ENCODE data around the gene DLL1.

The DLL1 gene

GRCh38 chr6:170251776-170252571 is 38.9 kb downstream of the DLL1 start:
- DNase-seq (ENCODE audit: low read depth): no peak
- no peaks in the 10 kb centered on the region for H3K36me3 ChIP-seq (ENCODE audit: control insufficient read depth, insufficient read depth, low read length, severe bottlenecking)
- H3K27me3 ChIP-seq (replicated peaks; ENCODE audit: control insufficient read depth, insufficient read depth, low read length): peaks cover 61% of the 10 kb centered on the region
- H3K9me3 ChIP-seq (ENCODE audit: control insufficient read depth, low read length): no peaks in the 10 kb centered on the region
- H3K4me3 ChIP-seq (ENCODE audit: low read length): no peak overlapping the region
- H3K4me1 ChIP-seq (ENCODE audit: control insufficient read depth, insufficient read depth, low read length): no peaks in the 10 kb centered on the region
- no peak overlapping the region for H3K9ac ChIP-seq (ENCODE audit: low read length)

- H3K27me3 ChIP-seq (replicated peaks; ENCODE audit: control insufficient read depth, insufficient read depth, low read length): peaks cover 61% of the 10 kb centered on the region
- H3K9ac ChIP-seq (ENCODE audit: low read length): no peak overlapping the region
- H3K36me3 ChIP-seq (ENCODE audit: control insufficient read depth, insufficient read depth, low read length, severe bottlenecking): no peaks in the 10 kb centered on the region
- H3K9me3 ChIP-seq (ENCODE audit: control insufficient read depth, low read length): no peaks in the 10 kb centered on the region
- DNase-seq (ENCODE audit: low read depth): no peak
- no peaks in the 10 kb centered on the region for H3K4me1 ChIP-seq (ENCODE audit: control insufficient read depth, insufficient read depth, low read length)
- H3K4me3 ChIP-seq (ENCODE audit: low read length): no peak overlapping the region
These were observed 39.7 kb downstream of the DLL1 start for GRCh38 chr6:170250981-170251775.

GRCh38 chr6:170250455-170250854 is 40.4 kb downstream of the DLL1 start:
- Histone ChIP-seq H3K9ac (ENCODE audit: low read length) (no peak overlapping the region), H3K36me3 (ENCODE audit: control insufficient read depth, insufficient read depth, low read length, severe bottlenecking) (no peaks in the 10 kb centered on the region), H3K4me3 (ENCODE audit: low read length) (no peak overlapping the region), H3K27me3 (replicated peaks; ENCODE audit: control insufficient read depth, insufficient read depth, low read length) (peaks cover 62% of the 10 kb centered on the region), H3K4me1 (ENCODE audit: control insufficient read depth, insufficient read depth, low read length) (no peaks in the 10 kb centered on the region), H3K9me3 (ENCODE audit: control insufficient read depth, low read length) (no peaks in the 10 kb centered on the region)
- no peak for DNase-seq (ENCODE audit: low read depth)

DNA sequence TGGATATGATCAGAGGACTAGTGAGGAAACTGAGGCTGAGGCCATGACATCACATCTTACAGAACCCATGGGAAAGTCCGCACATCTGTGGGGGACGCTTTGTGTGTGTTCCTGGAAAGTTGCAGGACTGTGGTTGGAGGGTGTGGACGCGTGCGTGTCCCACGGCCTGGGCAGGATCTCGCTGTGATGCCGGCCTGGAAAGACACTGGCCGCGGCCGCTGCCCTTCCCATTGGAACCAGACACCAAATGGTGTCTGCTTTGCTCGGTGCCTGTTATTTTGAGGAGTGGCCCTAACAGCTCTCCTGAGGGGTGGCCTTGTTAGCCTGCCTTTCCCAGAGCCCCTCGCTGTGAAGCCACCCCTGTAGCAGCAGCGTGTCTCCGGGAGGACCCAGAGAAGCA is 41.1 kb downstream of the DLL1 start:
- no peaks in the 10 kb centered on the region for H3K36me3 ChIP-seq (ENCODE audit: control insufficient read depth, insufficient read depth, low read length, severe bottlenecking)
- H3K9ac ChIP-seq (ENCODE audit: low read length): no peak overlapping the region
- H3K4me1 ChIP-seq (ENCODE audit: control insufficient read depth, insufficient read depth, low read length): no peaks in the 10 kb centered on the region

DNA sequence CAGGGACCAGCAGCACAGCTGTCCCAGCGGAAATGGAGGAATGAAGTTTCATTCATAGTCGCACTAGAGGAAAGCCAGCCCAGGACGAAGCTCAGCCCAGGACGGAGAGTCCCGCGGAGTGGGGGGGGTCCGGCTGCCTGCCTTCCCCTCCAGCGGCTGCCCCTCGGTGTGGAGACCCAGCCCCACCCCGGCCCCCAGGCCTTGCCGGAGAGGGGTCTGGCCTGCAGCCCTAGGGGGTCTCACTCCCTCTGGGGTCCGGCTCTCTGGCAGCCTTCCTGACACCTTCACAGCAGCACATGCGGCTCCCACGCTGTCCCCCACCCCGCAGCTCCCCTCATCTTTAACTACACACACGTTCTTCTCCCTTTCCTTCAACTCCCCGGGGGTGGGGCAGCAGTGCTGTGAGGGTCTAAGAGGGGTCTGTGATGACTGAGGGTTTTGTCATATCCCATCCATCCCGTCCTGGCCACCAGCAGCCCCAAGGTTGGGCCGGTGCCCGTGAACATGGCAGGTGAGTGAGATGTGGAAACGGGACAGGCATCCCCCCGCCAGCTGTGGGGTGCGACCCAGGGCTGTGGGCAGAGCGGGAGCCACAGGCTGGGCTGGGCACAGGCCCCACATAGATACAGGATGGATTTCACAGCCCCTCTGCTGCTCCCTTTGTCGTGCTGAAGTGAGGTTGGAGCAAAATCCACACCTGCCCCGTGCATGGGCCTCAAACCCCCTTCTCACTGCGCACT is 41.8 kb downstream of the DLL1 start:
- Histone ChIP-seq H3K27me3 (replicated peaks; ENCODE audit: control insufficient read depth, insufficient read depth, low read length) (peaks cover 61% of the 10 kb centered on the region), H3K36me3 (ENCODE audit: control insufficient read depth, insufficient read depth, low read length, severe bottlenecking) (no peaks in the 10 kb centered on the region), H3K9me3 (ENCODE audit: control insufficient read depth, low read length) (no peaks in the 10 kb centered on the region), H3K4me3 (ENCODE audit: low read length) (no peak overlapping the region), H3K9ac (ENCODE audit: low read length) (no peak overlapping the region), H3K4me1 (ENCODE audit: control insufficient read depth, insufficient read depth, low read length) (no peaks in the 10 kb centered on the region)
- DNase-seq (ENCODE audit: low read depth): no peak

More for the DNA sequence above, 41.1 kb downstream of the DLL1 start:
- H3K9me3 ChIP-seq (ENCODE audit: control insufficient read depth, low read length): no peaks in the 10 kb centered on the region
- H3K27me3 ChIP-seq (replicated peaks; ENCODE audit: control insufficient read depth, insufficient read depth, low read length): peaks cover 64% of the 10 kb centered on the region
- DNase-seq (ENCODE audit: low read depth): no peak
- no peak overlapping the region for H3K4me3 ChIP-seq (ENCODE audit: low read length)

DNA sequence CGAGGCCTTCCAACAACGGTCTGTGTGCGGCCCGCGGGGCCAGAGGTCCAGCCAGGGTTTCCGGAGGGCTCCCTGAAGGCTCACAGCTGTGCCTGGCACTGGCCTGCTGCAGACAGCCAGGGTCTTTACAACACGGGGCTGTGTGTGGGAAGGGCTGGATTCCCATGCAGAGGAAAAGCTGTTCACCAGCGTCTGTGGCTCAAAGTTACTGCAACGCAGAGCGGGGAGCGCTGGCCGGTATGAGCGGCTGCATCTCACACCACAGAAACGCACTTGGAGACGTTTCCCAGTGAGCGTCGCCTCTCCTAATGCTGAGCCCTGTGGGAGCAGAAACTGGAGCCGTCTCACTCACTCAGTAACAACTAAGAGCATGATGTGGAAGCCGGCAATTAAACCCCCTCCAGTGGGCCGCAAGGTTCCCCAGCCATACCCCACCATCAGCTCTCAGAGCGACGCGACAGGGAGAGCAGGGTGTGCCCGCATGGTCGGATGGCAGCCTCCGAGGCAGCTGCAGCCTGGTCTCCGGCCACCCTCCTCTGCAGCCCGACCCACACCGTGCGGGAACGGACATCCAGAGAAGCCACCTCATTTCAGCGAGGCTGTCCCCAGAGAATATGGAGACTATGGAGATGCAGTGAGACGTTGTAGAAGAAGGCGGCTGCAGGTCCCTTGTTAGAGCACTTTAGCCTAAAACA is 42.6 kb downstream of the DLL1 start:
- Histone ChIP-seq H3K4me3 (ENCODE audit: low read length) (no peak overlapping the region), H3K36me3 (ENCODE audit: control insufficient read depth, insufficient read depth, low read length, severe bottlenecking) (no peaks in the 10 kb centered on the region)
- no peak for DNase-seq (ENCODE audit: low read depth)

GRCh38 chr6:170247178-170247701 is 43.6 kb downstream of the DLL1 start:
- no peak for DNase-seq (ENCODE audit: low read depth)
- H3K9ac ChIP-seq (ENCODE audit: low read length): no peak overlapping the region
- H3K4me3 ChIP-seq (ENCODE audit: low read length): no peak overlapping the region
- no peaks in the 10 kb centered on the region for H3K36me3 ChIP-seq (ENCODE audit: control insufficient read depth, insufficient read depth, low read length, severe bottlenecking)
- H3K4me1 ChIP-seq (ENCODE audit: control insufficient read depth, insufficient read depth, low read length): no peaks in the 10 kb centered on the region
- H3K27me3 ChIP-seq (replicated peaks; ENCODE audit: control insufficient read depth, insufficient read depth, low read length): peaks cover 44% of the 10 kb centered on the region
- H3K9me3 ChIP-seq (ENCODE audit: control insufficient read depth, low read length): no peaks in the 10 kb centered on the region

More for the DNA sequence above, 42.6 kb downstream of the DLL1 start:
- H3K27me3 ChIP-seq (replicated peaks; ENCODE audit: control insufficient read depth, insufficient read depth, low read length): peaks cover 54% of the 10 kb centered on the region
- no peak overlapping the region for H3K9ac ChIP-seq (ENCODE audit: low read length)
- H3K9me3 ChIP-seq (ENCODE audit: control insufficient read depth, low read length): no peaks in the 10 kb centered on the region
- H3K4me1 ChIP-seq (ENCODE audit: control insufficient read depth, insufficient read depth, low read length): no peaks in the 10 kb centered on the region

GRCh38 chr6:170245475-170245992 is 45.3 kb downstream of the DLL1 start:
- Histone ChIP-seq H3K4me3 (ENCODE audit: low read length) (no peak overlapping the region), H3K27me3 (replicated peaks; ENCODE audit: control insufficient read depth, insufficient read depth, low read length) (peaks cover 40% of the 10 kb centered on the region), H3K9ac (ENCODE audit: low read length) (no peak overlapping the region), H3K4me1 (ENCODE audit: control insufficient read depth, insufficient read depth, low read length) (no peaks in the 10 kb centered on the region), H3K36me3 (ENCODE audit: control insufficient read depth, insufficient read depth, low read length, severe bottlenecking) (no peaks in the 10 kb centered on the region), H3K9me3 (ENCODE audit: control insufficient read depth, low read length) (no peaks in the 10 kb centered on the region)
- no peak for DNase-seq (ENCODE audit: low read depth)

DNA sequence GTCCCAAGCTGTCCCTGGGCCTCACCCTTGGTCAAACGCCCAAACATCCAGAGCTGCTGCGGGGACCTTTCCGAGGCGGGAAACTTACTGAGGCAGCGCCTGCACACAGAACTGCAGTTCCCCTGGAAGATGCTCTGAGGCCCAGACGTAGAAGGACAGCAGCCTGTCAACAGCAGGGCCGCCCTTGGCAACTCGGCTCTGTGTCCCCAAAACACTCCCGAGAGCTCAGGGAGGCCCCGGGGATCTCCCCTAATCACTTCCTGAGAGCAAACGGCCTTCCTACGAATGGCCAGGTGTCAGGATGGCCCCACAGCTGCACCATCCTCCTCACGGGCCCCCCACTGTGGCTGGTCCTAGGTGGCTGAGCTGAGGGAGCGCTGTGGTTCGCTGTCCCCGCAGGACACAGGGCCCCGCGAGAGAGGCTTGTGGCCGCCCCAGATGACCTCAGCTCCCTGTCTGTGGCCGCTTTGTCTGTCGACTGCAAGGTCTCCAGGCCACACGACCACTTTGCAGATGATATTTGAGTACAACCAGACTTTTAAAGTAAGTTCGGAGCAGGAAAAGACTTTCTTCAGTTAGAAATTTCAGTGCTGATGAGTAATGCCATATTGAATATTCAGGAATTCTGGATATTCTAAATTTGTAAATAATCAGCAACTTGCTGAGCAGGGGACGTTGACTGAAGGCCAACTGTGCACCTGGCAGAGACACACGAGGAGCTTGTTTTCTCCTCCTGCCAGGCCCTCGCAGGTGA is 46.0 kb downstream of the DLL1 start:
- no peak for DNase-seq (ENCODE audit: low read depth)
- Histone ChIP-seq H3K4me3 (ENCODE audit: low read length) (no peak overlapping the region), H3K9me3 (ENCODE audit: control insufficient read depth, low read length) (no peaks in the 10 kb centered on the region), H3K4me1 (ENCODE audit: control insufficient read depth, insufficient read depth, low read length) (no peaks in the 10 kb centered on the region), H3K27me3 (replicated peaks; ENCODE audit: control insufficient read depth, insufficient read depth, low read length) (peaks cover 41% of the 10 kb centered on the region), H3K9ac (ENCODE audit: low read length) (no peak overlapping the region), H3K36me3 (ENCODE audit: control insufficient read depth, insufficient read depth, low read length, severe bottlenecking) (no peaks in the 10 kb centered on the region)

DNA sequence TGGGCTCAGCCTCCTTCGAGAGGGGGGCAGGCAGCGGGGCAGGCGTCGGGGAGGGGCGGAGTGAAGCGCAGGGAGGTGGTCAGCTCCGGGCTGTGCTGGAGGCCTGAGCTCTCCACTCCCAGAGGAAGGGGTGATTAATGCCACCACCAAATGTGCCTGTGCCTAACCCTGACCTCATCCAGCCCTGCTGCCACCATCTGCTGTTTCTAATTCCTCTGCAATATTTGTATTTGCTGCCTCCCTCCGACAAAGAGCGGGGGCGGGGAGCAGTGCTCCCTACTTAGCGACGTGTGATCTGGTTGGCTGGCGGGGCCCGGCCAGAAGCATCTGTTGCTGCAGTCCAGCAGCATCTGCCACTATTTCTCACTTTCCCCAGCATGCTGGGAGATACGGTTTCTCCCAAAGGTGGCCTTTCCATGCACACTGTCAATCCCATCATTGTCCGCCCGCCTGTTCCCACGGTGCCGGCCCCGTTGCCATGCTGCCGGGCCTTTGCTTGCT is 47.0 kb downstream of the DLL1 start:
- no peak for DNase-seq (ENCODE audit: low read depth)
- no peaks in the 10 kb centered on the region for H3K9me3 ChIP-seq (ENCODE audit: control insufficient read depth, low read length)
- H3K36me3 ChIP-seq (ENCODE audit: control insufficient read depth, insufficient read depth, low read length, severe bottlenecking): no peaks in the 10 kb centered on the region
- no peaks in the 10 kb centered on the region for H3K4me1 ChIP-seq (ENCODE audit: control insufficient read depth, insufficient read depth, low read length)
- H3K9ac ChIP-seq (ENCODE audit: low read length): no peak overlapping the region
- no peak overlapping the region for H3K4me3 ChIP-seq (ENCODE audit: low read length)
- peaks cover 41% of the 10 kb centered on the region for H3K27me3 ChIP-seq (replicated peaks; ENCODE audit: control insufficient read depth, insufficient read depth, low read length)

Data from adipocyte (in vitro differentiated cells).